Keratinocyte (primary cell): ENCODE measurements around the gene PCTP. TPM values are rescaled to one million over a fixed set of nuclear protein-coding genes. Genes with fewer than 3 reads are reported as not detected.
A peak's percentile ranks its signal among the peaks of the same experiment; 100 is the strongest.

Experiments used
- DNase-seq: peaks from one replicate; pipeline ENCODE4 v3.0.0-alpha.2; 2011; ENCODE audit warnings: low read depth, missing footprints, low spot score
- FAIRE-seq: peaks from 2 replicates; lab custom pipeline; 2011; peaks lifted over from hg19 to GRCh38; lab: Jason Lieb, UNC
- H2AFZ ChIP-seq: 2 replicates; pipeline ENCODE4 v1.6.0; 2012; ENCODE audit warnings: low read length, control low read depth, inconsistent platforms; ENCODE audit not compliant: control insufficient read depth
- H3K27ac ChIP-seq: 2 replicates; pipeline ENCODE4 v1.5.1; 2011; ENCODE audit warnings: low read length; ENCODE audit not compliant: control insufficient read depth, insufficient read depth
- H3K27me3 ChIP-seq: 3 replicates; pipeline ENCODE4 v1.6.0; 2011; ENCODE audit warnings: low read length; ENCODE audit not compliant: control insufficient read depth, insufficient read depth; ENCODE audit errors: extremely low read depth
- H3K36me3 ChIP-seq, 2 experiments: 2 replicates in 1 of 2; 3 replicates in 1 of 2; pipeline ENCODE4 v1.5.1; 2011; ENCODE audit warnings: low read length in 2 of 2, mild to moderate bottlenecking in 1 of 2; ENCODE audit not compliant: control insufficient read depth in 2 of 2, insufficient read depth in 2 of 2; ENCODE audit errors: extremely low read depth in 1 of 2
- H3K4me1 ChIP-seq: 3 replicates; pipeline ENCODE4 v1.5.1; 2011; ENCODE audit warnings: low read length; ENCODE audit not compliant: control insufficient read depth, insufficient read depth; ENCODE audit errors: extremely low read depth
- H3K4me2 ChIP-seq: 3 replicates; pipeline ENCODE4 v1.6.0; 2011; ENCODE audit warnings: low read depth, low read length; ENCODE audit not compliant: control insufficient read depth, insufficient read depth; ENCODE audit errors: extremely low read depth
- H3K4me3 ChIP-seq, 3 experiments: fragments of 200-600 bp in 1 of 3; sonication (generic) in 1 of 3; 2 replicates in 2 of 3; 3 replicates in 1 of 3; pipeline ENCODE4 v1.5.1; 2011 to 2016; ENCODE audit warnings: low read length in 3 of 3, mild to moderate bottlenecking in 3 of 3, control low read depth in 2 of 3, inconsistent platforms in 1 of 3, low read depth in 1 of 3, mixed read lengths in 1 of 3, mixed run types in 1 of 3, moderate library complexity in 1 of 3; ENCODE audit not compliant: control insufficient read depth in 2 of 3, insufficient read depth in 2 of 3; ENCODE audit errors: extremely low read depth in 1 of 3
- H3K79me2 ChIP-seq: 2 replicates; pipeline ENCODE4 v1.6.0; 2012; ENCODE audit warnings: low read length; ENCODE audit not compliant: control insufficient read depth, insufficient read depth
- H3K9ac ChIP-seq: 3 replicates; pipeline ENCODE4 v1.6.0; 2011; ENCODE audit warnings: low read length; ENCODE audit not compliant: control insufficient read depth, insufficient read depth; ENCODE audit errors: extremely low read depth
- H3K9me1 ChIP-seq: 3 replicates; pipeline ENCODE4 v1.6.0; 2011; ENCODE audit warnings: low read length; ENCODE audit not compliant: control insufficient read depth, insufficient read depth; ENCODE audit errors: extremely low read depth
- H3K9me3 ChIP-seq: 2 replicates; pipeline ENCODE4 v1.5.1; 2012; ENCODE audit warnings: low read depth, low read length; ENCODE audit not compliant: control insufficient read depth
- H4K20me1 ChIP-seq: 3 replicates; pipeline ENCODE4 v1.6.0; 2011; ENCODE audit warnings: low read length; ENCODE audit not compliant: control insufficient read depth, insufficient read depth; ENCODE audit errors: extremely low read depth
- CTCF ChIP-seq, 3 experiments: IDR thresholded peaks in 1 of 3; conservative IDR thresholded peaks in 1 of 3; optimal IDR thresholded peaks in 1 of 3; 2 replicates in 2 of 3; 3 replicates in 1 of 3; pipeline versions ENCODE3 to v1.5.1; 2011; ENCODE audit warnings: low read length in 3 of 3, mild to moderate bottlenecking in 3 of 3, moderate library complexity in 2 of 3, control low read depth in 1 of 3, inconsistent platforms in 1 of 3; ENCODE audit not compliant: insufficient read depth in 2 of 3; ENCODE audit errors: extremely low read depth in 1 of 3
- EZH2 ChIP-seq: IDR thresholded peaks from one replicate; pipeline ENCODE4 v1.6.1; 2012; ENCODE audit warnings: inconsistent platforms, mild to moderate bottlenecking, low read length, moderate library complexity
- dilution Hi-C: fragments of 300-500 bp; cut with MboI; formaldehyde crosslinking; loops from one replicate; pipeline ENCODE4 v1.7.0; 2020; ENCODE audit warnings: low sequenced_read_pairs; ENCODE audit not compliant: extremely low pct_ligation_motif_present
- polyA plus RNA-seq, 5 experiments: library from polyadenylated mRNA; depleted of rRNA in 3 of 5; stranded (reverse) in 3 of 5; stranded (forward) in 1 of 5; unstranded in 1 of 5; fragments of >200 nt; gene quantifications; 1 replicate in 1 of 5; 2 replicates in 3 of 5; 3 replicates in 1 of 5; pipeline versions ENCODE4 v1.2.1 to v1.2.3, GENCODE V29; 2011 to 2012; ENCODE audit warnings: missing spikeins in 2 of 5, low read depth in 1 of 5, low replicate concordance in 1 of 5

Gene PCTP
- polyA plus RNA-seq, 1 donor (not counting 4 experiments of a cell fraction or from before 2014, with no cell fraction given): 29.5 TPM

GRCh38 chr17:55717432-55717831, 33.4 kb upstream of the PCTP start:
- H3K9me3 ChIP-seq: no peaks in the 10 kb centered on the region
- H3K9ac ChIP-seq: no peak overlapping the region
- peaks cover 6% of the 10 kb centered on the region for H3K4me1 ChIP-seq
- no peaks in the 10 kb centered on the region for H3K36me3 ChIP-seq
- H3K4me3 ChIP-seq: no peak overlapping the region
- no peaks in the 10 kb centered on the region for H4K20me1 ChIP-seq
- DNase-seq (no peak), FAIRE-seq (no peak)
- no peaks in the 10 kb centered on the region for H3K9me1 ChIP-seq
- no peak overlapping the region for H3K27ac ChIP-seq
- no peak overlapping the region for H3K4me2 ChIP-seq
- H3K79me2 ChIP-seq: no peaks in the 10 kb centered on the region
- H3K27me3 ChIP-seq: no peaks in the 10 kb centered on the region
- TF ChIP-seq EZH2: no peak
- H2AFZ ChIP-seq: no peak overlapping the region
- dilution Hi-C loops: no loop called here

GRCh38 chr17:55717898-55718735, 32.7 kb upstream of the PCTP start:
- no peaks in the 10 kb centered on the region for H3K36me3 ChIP-seq
- FAIRE-seq: no peak
- dilution Hi-C loops: no loop called here
- no peak overlapping the region for H2AFZ ChIP-seq
- H4K20me1 ChIP-seq: no peaks in the 10 kb centered on the region
- TF ChIP-seq CTCF (optimal IDR thresholded peaks at IDR 0.05 in 1 of 3, IDR thresholded peaks at IDR 0.05 in 1 of 3, conservative IDR thresholded peaks at IDR 0.05 in 1 of 3; ENCODE audit: extremely low read depth in 1 of 3, insufficient read depth in 2 of 3, low read length in 3 of 3) (peak; percentile 57 to 66 (median 62)), EZH2 (no peak)
- no peak overlapping the region for H3K4me3 ChIP-seq
- no peak overlapping the region for H3K27ac ChIP-seq
- no peak overlapping the region for H3K9ac ChIP-seq
- H3K9me3 ChIP-seq: no peaks in the 10 kb centered on the region
- no peaks in the 10 kb centered on the region for H3K79me2 ChIP-seq
- DNase-seq: no peak
- H3K4me1 ChIP-seq: peaks cover 10% of the 10 kb centered on the region
- H3K27me3 ChIP-seq: no peaks in the 10 kb centered on the region
- no peak overlapping the region for H3K4me2 ChIP-seq
- no peaks in the 10 kb centered on the region for H3K9me1 ChIP-seq
